Central memory CD4-positive, alpha-beta T cell (primary cell): ENCODE measurements around the gene ZIC1.

Source experiments
- DNase-seq: peaks from one replicate; pipeline ENCODE4 v3.0.0; 2022

The ZIC1 gene

GRCh38 chr3:147411238-147411814 is 2.2 kb downstream of the ZIC1 start:
- no peak for DNase-seq

DNA sequence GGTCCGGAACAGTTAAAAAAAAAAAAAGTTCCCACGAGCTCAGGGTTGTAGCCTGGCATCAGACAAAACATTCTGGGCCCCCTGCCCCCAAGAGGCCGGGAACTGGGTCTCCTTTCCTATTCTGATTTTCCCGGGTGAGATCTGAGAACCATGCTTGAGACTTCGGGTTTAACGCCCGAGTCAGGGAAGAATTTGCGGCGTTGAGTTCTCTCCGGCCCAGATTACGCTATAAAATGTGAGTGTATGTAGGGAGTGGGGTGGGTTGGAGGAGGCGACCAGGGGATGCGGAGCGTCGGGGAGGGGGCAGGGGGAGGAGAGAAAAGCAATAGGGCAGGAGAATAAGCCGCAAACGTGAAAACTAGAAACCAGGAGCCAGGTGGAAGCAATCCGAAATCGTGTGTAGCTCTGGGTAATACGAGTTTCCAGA is 2.7 kb downstream of the ZIC1 start:
- no peak for DNase-seq

DNA sequence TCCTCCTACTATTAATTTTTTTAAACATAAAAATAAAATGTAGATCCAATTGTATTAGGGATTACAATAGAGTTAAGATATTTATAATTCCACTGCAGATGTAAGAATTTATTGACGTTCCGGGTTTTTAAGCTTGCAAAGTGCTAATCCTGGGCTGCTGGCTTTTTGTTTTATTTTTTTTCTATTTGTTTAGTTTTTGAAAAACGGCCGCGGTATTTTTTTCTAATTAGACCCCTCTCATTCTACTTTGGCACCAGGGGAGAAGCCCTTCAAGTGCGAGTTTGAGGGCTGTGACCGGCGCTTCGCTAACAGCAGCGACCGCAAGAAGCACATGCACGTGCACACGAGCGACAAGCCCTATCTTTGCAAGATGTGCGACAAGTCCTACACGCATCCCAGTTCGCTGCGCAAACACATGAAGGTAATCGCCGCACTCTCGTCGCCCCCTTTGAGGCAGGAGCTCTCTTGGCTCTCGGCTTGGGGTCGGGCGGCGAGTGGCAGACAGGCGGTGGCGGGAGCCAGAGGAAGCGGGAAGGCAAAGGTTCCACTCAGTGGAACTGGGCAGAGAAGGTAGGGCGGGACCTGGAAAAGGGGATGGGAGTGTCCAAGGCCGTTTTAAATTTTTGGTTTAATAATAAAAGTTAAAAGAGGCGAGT is 3.2 kb downstream of the ZIC1 start:
- DNase-seq = no peak

DNA sequence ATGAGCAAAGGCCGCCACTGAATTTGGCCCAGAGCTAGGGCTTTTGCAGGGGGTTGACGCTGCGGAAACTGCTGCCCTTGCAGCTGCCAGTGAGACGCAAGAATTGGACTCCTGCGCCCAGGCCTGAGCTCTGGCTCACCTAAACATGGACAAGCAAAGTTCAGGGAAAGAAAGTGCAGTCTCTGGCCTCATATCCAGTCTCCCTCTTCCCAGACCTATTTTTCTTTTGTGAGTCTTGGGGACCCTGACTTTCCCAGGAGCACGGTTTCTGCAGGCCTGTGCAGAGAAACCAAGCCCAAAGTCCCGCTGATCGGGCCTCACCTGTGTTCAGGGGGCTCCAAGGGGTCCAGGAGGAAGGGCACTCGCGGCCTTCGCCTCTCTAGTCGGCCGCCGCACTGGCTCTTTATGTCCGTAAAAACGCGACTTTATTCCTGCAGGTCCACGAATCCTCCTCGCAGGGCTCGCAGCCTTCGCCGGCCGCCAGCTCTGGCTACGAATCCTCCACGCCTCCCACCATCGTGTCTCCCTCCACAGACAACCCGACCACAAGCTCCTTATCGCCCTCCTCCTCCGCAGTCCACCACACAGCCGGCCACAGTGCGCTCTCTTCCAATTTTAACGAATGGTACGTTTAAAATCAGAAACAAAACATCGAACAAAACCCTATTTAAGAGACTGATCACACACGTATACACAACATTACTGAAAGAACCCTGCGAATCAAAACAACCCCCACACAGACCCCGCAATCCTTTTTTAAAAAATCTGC is 3.9 kb downstream of the ZIC1 start:
- DNase-seq = no peak

- DNase-seq = no peak
Measured at GRCh38 chr3:147413686-147414389, 4.7 kb downstream of the ZIC1 start.

DNA sequence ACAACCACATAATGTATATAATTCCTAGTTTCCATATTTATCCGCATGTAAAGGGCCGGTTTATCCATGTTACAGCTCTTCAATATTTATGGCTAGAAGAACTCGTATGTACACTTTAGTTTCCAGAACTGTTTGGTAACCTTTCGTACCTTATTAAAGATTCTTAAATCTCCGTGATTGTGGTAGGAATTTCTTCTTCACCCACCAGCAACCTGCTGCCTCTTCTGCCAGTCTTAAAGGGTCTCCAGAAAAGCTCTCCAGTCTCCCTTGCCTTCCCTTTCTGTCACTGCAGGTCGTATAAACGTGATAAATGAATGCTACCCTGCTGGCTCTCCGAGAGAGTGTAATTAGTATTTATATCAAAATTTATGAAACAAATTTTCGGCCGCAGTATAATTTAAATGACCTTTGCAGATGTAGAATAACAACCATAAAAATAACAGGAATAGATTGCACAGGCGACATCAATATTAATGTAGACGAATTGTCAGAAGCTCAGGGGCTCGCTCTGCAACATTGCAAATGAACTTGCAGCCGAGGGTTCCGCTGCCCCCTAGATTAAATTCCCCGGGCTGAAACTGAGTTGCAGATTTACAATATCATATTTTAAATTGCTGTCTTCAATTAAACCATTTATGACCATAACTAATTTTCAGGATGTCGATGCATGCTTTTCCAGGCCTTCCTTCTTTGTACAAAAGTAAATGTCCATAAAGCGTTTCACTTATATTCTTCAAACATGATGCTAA is 5.4 kb downstream of the ZIC1 start:
- DNase-seq = no peak

DNA sequence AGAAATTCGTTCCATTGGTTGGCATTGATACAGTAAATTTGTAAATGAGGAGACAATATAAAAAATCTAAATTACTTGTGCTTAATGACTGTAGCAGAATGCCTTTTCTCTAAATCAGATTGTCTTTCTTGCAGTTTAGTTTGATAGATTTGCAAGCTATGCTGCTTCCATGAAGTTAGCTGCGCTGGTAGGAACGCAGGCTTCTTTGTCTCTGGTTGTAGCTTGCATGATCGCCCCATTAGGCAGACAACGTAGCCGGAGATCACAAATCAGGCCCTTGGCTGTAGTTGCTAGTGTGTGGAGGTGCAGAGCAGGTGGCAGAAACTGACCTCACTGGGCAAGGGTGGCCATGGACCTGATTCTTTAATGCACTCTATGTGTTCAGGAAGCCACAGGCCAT is 6.1 kb downstream of the ZIC1 start:
- DNase-seq = no peak

DNA sequence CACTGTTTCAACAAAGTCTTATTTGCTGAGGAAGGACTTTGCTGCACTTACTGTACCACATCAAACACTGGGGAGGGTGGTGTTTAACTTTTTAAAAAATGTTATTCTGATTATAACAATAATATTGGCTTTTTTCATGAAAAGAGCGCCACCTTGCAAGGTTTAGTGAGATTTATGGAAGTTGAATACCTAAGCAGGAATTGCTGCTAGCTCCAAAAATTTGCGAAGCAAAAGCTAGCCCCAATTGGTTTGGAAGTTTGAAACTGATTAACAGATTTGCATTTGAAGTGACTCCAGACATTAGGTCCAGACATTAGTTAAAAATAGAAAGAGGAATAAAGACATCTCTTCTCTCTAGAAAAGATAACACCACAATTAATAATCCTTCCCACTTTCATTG is 6.7 kb downstream of the ZIC1 start:
- DNase-seq = no peak

GRCh38 chr3:147416931-147417330 is 7.8 kb downstream of the ZIC1 start:
- no peak for DNase-seq

DNA sequence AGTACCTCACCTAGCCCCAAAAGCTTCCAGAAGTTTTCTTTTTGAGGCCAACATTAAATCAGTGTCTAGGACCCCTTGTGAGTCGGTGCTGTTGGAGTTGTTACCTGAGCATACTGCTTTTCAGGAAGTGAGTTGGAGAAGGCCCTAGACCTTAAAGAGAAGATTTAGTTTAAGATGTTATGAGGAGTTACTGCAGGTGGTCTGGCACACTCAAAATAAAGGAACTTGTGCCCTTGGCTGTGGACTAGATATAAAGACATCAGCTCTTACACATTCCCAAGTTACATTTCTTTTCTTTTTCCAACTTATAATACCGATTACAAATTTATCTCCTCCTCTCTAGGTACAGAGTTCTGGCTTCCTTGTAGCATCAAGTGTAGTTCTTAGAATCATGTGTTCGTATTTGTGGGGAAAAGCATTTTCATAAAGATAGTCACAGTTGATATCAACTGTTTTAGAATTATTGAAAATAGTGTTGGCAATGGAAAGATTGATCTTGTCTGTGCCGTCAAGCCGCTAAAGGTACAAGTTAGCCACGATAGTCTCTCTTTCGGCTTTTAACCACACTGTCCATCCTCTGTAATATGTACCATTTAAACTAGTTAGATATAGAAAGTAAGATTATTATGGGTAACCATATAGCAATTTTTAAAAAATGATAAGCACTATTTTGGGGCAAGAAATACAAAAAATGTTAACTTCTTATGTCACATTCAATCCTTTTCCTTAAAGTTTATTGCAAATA is 8.6 kb downstream of the ZIC1 start:
- no peak for DNase-seq

DNA sequence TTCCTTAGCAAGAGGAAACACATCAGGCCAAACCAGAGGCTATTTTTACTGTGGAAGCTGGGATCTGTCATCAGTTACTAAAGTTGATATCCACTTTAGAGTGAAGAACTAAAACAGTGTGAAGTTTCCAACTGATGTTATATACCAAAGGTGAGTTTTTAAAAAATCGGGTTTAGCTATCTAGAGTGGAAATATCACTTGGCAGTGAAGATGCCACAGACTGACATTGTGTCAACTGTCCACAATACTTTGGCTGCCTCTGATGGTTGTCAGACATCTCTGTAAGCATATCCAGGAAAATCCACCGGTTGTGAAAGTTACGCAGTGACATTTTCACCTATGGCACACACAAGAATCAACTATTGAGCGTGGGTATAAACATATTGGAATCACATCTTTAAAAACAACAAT is 9.2 kb downstream of the ZIC1 start:
- DNase-seq = no peak

DNA sequence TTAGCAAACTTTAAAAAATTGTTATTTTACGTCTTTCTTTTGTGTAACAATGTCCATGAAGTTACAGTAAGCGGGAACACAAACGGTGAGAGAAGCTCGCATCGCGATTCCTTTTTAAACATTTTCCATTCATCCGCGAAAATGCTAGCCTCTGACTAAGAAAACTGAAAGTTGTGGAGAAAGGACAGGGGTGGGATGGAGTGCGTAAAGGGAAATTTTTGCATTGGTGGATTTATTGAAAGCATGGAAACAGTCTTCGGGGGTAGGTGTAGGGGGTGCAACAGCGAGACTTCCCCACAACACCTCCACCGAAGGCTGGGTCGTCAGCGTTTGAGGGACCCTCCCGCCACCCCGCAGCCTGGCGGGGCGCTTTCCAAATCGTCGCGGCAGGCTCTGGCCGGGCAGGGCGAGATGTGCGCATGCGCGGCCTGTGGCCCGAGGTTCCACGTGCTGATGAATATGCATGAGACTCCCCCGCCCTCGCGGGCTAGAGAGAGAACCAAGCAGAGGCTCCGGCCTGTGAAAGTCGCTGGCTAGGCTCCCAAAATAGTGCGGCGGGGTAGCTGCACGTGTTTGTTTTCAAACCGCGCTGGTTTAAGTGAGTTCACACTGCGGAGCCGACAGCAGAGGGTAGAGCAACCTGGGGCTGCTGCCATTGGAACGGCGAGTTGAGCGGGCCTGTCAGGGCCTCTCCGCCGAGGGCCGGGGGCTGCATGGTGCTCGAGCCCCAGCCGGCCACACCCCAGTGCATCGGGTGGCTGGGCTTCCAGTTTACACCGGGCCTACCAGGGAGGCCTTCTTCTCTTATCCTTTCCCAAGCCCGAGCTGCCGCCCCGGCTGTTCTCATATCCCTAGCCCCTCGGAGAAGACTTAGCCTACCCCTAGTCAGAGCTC is 9.9 kb downstream of the ZIC1 start:
- no peak for DNase-seq

DNA sequence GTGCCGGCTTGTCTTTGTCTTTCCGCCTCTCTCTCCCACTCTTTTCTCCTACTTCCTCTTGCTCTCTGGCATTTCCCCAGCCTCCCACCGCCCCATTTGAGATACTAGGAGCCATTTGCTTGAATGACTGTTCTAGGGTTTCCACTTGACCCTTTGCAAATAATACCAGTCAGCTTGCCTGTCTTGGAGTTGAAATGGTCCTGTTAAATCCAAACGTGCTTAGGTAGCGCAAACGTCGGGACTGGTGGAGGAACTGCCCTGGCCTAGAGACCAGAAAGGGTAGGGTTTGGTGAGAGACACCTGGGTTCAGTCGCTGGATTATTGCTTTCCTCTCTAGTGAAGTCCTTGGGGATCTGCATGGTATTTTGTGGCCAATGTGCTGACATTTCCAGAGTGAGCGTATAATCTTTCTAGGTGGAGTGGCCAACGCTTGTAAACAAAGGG is 10.6 kb downstream of the ZIC1 start:
- DNase-seq = no peak

GRCh38 chr3:147420353-147421183 is 11.4 kb downstream of the ZIC1 start:
- DNase-seq = no peak

DNA sequence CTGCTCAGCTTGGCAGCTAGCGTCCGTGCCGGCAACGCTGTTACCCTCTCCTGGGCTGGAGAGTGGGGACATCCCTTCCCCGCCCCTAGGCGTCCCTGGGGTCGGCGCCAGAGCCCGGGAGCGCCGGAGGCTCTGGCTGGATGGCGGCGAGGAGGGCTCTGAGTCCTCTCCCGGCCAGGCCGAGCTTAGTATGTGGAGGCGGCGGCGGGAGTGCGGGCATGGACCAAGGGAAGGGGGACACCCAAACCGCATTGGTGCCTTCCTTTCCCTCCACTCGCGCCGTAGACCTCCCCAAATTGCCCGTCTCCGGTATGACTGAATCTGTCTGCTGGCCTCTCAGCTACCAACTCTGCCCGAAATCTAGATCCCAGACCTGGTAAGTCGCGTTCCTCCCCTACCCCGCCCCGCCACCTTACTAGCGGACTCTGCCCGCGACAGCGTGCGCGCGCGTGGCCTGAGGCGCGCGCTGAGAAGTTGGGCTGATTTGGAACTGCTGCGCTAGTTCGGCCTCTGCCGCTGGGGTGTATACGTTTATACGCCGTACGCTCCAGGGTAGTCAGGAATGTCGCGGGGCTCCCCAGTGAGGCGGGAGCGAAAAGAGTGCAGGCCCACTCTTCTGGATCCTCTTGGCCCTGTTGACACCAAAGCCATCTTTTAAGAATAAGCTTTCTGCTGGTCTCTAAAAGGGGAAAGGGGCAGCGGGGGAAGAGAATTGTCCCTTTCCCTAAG is 12.2 kb downstream of the ZIC1 start:
- DNase-seq = no peak

DNA sequence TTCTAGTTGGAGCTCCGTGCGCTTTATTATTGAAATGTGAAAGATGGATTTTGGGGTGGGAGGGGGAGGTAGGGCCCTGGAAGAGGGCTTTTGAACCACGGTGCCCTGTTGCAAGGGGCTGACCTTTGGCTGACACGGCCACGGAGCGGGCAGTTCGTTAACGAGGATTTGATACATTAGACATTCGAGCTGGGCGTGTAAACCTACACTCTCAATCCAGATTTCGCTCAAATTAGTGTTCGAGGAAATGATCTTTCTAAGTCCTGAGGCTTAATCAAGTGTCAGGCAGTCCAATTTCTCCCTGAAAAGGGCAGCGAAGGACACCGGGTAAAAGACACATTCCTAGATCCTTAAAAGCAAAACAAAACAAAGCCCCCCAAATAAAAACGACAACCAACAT is 13.0 kb downstream of the ZIC1 start:
- no peak for DNase-seq

DNA sequence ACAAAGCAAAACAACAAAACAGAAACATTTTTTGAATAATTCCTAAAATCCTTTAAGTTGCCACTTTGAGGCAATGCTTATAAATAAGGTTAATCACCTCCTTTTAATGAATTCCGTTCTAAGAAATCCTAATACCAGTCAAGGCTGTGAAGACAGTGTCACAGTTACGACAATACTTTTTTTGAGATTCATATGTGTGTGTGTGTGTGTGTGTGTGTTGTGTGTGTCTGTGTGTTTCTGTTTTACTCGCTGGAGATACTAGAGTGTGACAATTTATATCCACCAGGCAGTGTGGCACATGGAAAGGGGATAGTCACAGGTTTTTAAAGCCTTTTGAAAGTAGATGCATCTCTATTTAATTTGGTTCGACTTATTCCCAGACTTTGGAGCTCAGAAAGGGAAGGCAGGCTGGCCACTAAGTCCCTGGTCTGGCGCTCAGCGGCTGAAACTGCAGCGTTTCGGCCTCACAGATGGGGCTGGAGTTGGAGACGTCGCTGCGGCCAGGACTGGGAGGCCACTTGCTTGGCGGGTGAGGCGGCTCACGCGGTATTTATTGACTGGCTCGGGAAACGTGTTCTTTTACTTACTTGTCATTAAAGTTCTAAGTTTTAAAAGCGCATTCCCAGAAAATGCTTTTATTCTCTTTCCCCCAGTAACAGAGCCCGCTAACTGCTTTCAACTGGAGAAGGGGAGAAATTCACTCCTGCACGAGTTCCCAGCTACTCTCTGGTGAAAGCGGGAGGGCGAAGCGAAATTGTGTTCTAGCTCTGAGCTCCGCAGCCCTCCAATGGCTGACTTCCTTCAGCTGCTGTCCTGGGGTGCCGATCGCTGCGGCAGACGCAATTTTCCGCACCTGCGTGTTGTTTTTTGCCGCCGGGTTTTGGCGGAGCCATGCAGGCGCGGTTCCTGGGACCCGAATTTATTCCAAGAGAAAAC is 13.7 kb downstream of the ZIC1 start:
- no peak for DNase-seq

GRCh38 chr3:147423537-147423797 is 14.3 kb downstream of the ZIC1 start:
- no peak for DNase-seq
